NB4 (cell line): Measurements from ENCODE around the gene PACC1.

Source experiments
- CTCF ChIP-seq: IDR thresholded peaks from one replicate; pipeline ENCODE4 v1.5.1; 2012; ENCODE audit warnings: low read depth, low read length
- MAX ChIP-seq: IDR thresholded peaks from 2 replicates; pipeline ENCODE4 v1.6.1; 2011; ENCODE audit warnings: low read depth, low read length
- MYC ChIP-seq: IDR thresholded peaks from 2 replicates; pipeline ENCODE4 v1.6.1; 2011; ENCODE audit warnings: low read depth, low read length
- POLR2A ChIP-seq: IDR thresholded peaks from 2 replicates; pipeline ENCODE4 v1.6.1; 2011; ENCODE audit warnings: mild to moderate bottlenecking; ENCODE audit not compliant: insufficient read length; ENCODE audit errors: extremely low read depth

DNA sequence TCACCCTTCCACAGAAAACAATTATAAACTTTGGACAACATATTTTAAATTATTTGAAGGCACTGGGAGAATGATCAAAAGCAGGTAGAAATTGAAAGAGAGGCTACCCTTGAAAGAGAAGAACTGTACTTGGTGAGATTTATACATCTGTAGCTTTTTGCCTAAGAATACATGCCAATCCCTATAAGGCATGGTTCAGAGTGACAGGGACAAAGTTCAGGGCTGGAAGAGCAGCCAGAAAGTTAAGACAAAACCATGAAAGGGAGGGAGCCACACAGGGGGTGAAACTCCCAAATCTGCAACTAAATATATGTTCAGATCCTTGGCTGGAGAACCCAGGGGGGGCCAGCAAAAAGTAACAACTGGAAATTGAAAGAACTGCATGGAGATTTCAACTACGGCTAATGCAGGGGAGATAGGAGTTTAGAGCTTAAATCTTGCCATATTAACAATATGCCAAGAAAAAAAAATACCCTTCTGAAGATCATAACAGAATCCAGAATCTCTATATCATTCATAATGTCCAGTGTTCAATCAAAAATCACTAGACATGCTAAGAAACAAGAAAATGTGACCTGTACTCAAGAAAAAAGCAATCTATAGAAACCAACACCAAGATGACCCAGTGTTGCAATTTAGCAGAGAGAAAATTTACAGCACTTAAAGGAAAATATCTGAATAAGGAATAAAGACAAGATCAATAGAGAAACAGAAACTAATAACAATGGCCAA, 25.5 kb downstream of the PACC1 start:
- TF ChIP-seq CTCF (no peak), MAX (no peak), POLR2A (no peak), MYC (no peak)
